Activated B cell treated with CpG ODN at 0.5 μM for 24 hours (primary cell): ENCODE data around the gene TNIP2. TPM values are rescaled to one million over a fixed set of nuclear protein-coding genes. Genes with fewer than 3 reads are reported as not detected.

ENCODE experiments used
- ATAC-seq: fragments of 200-7000 bp; cut with Tn5 transposase; one replicate; pipeline ENCODE4 v1.10.0; 2021; ENCODE audit warnings: low read depth, mild to moderate bottlenecking, moderate library complexity
- CTCF ChIA-PET: fragments of 350-600 bp; sonication (Branson Sonifier 250); formaldehyde crosslinking; loops from one replicate; lab custom pipeline; 2021; ENCODE audit warnings: antibody characterized with exemption; lab: Charles Lee
- POLR2A ChIA-PET: fragments of 350-600 bp; sonication (Branson Sonifier 250); formaldehyde crosslinking; loops from one replicate; lab custom pipeline; 2021; ENCODE audit warnings: antibody characterized with exemption; lab: Charles Lee
- DNase-seq: peaks from one replicate; pipeline ENCODE4 v3.0.0; 2022
- H3K27ac Mint-ChIP-seq: one replicate; pipeline ENCODE4 v1.8.0; 2020; ENCODE audit warnings: mixed read lengths
- H3K27me3 Mint-ChIP-seq: one replicate; pipeline ENCODE4 v1.8.0; 2021; ENCODE audit warnings: mixed read lengths
- H3K36me3 Mint-ChIP-seq: one replicate; pipeline ENCODE4 v1.8.0; 2021; ENCODE audit warnings: low read depth, mixed read lengths
- H3K4me1 Mint-ChIP-seq: one replicate; pipeline ENCODE4 v1.8.0; 2021; ENCODE audit warnings: mixed read lengths
- H3K4me3 Mint-ChIP-seq: one replicate; pipeline ENCODE4 v1.8.0; 2020; ENCODE audit warnings: mild to moderate bottlenecking, mixed read lengths
- H3K9me3 Mint-ChIP-seq: one replicate; pipeline ENCODE4 v1.8.0; 2020; ENCODE audit warnings: mixed read lengths
- CTCF ChIP-seq: fragments of 200-600 bp; IDR thresholded peaks from one replicate; pipeline ENCODE4 v1.8.0; 2022; ENCODE audit warnings: antibody characterized with exemption, mild to moderate bottlenecking
- intact Hi-C: fragments of 100-400 bp; cut with micrococcal nuclease; formaldehyde crosslinking; loops from one replicate; pipeline ENCODE4 v1.15.1; 2024
- total RNA-seq: library from RNA; stranded (reverse); gene quantifications from 2 replicates; pipeline ENCODE4 v1.2.3, GENCODE V29; 2022

The TNIP2 gene
- total RNA-seq, 1 donor from 2014 or later, result 83.2 TPM

GRCh38 chr4:2754848-2755819, 1.0 kb downstream of the TNIP2 start:
- Mint-ChIP-seq H3K4me3 (peak overlapping the region; percentile 81), H3K4me1 (peaks cover 37% of the 10 kb centered on the region), H3K9me3 (no peaks in the 10 kb centered on the region), H3K36me3 (peaks cover 22% of the 10 kb centered on the region), H3K27ac (peak overlapping the region; percentile 57), H3K27me3 (no peaks in the 10 kb centered on the region)
- ATAC-seq (no peak), DNase-seq (no peak)
- intact Hi-C loops, result loop anchor here (5.0 kb wide), 1 partner anchor 162 kb away; no protein-coding TSS in a partner anchor
- CTCF ChIA-PET, result no interaction called here
- no peak for TF ChIP-seq CTCF
- POLR2A ChIA-PET, result interaction anchor here (0.5 to 3.4 kb wide), 10 partner anchors 9 to 440 kb away, joined by 3 to 40 read pairs (median 6); partner anchors contain the start of genes ADD1 and RNF4

- intact Hi-C loops, result no loop called here
- H3K4me3 Mint-ChIP-seq, result peak overlapping the region; percentile 32
- ATAC-seq (no peak), DNase-seq (no peak)
- H3K4me1 Mint-ChIP-seq, result peaks cover 47% of the 10 kb centered on the region
- H3K36me3 Mint-ChIP-seq, result peaks cover 22% of the 10 kb centered on the region
- ChIA-PET CTCF (interaction anchor here (1.0 kb wide), 1 partner anchor 57 kb away, joined by 3 read pairs; no protein-coding TSS in a partner anchor), POLR2A (no interaction called here)
- H3K9me3 Mint-ChIP-seq, result no peaks in the 10 kb centered on the region
- no peak for TF ChIP-seq CTCF
- H3K27me3 Mint-ChIP-seq, result no peaks in the 10 kb centered on the region
- no peak overlapping the region for H3K27ac Mint-ChIP-seq
Measured at GRCh38 chr4:2753436-2753835, 2.7 kb downstream of the TNIP2 start.

GRCh38 chr4:2750719-2751605, 5.2 kb downstream of the TNIP2 start:
- no peak overlapping the region for H3K27ac Mint-ChIP-seq
- POLR2A ChIA-PET, result no interaction called here
- CTCF ChIA-PET, result no interaction called here

GRCh38 chr4:2746891-2747695, 9.0 kb downstream of the TNIP2 start:
- Mint-ChIP-seq H3K36me3 (peaks cover 68% of the 10 kb centered on the region), H3K27ac (peak overlapping the region; percentile 94), H3K9me3 (no peaks in the 10 kb centered on the region), H3K4me3 (peak overlapping the region; percentile 68), H3K4me1 (peaks cover 60% of the 10 kb centered on the region), H3K27me3 (no peaks in the 10 kb centered on the region)
- CTCF ChIA-PET, result interaction anchor here (1.2 to 2.0 kb wide), 4 partner anchors 17 to 527 kb away, joined by 3 to 8 read pairs (median 3); no protein-coding TSS in a partner anchor
- no peak for ATAC-seq
- no peak for TF ChIP-seq CTCF
- intact Hi-C loops, result loop anchor here (1.0 to 5.0 kb wide), 16 partner anchors 9 to 740 kb away; partner anchors contain the start of genes FAM193A, HAUS3, HTT and HTT-AS
- no peak for DNase-seq
- POLR2A ChIA-PET, result interaction anchor here (0.6 to 5.4 kb wide), 24 partner anchors 10 to 294 kb away, joined by 3 to 65 read pairs (median 5); partner anchors contain the start of genes FAM193A, GRK4, NOP14 and RNF4

More at GRCh38 chr4:2750719-2751605, 5.2 kb downstream of the TNIP2 start:
- H3K36me3 Mint-ChIP-seq, result peaks cover 41% of the 10 kb centered on the region
- no peak for ATAC-seq
- no peaks in the 10 kb centered on the region for H3K27me3 Mint-ChIP-seq
- TF ChIP-seq CTCF, result no peak
- H3K4me1 Mint-ChIP-seq, result peaks cover 64% of the 10 kb centered on the region
- intact Hi-C loops, result no loop called here
- no peak overlapping the region for H3K4me3 Mint-ChIP-seq
- no peaks in the 10 kb centered on the region for H3K9me3 Mint-ChIP-seq
- DNase-seq, result no peak
